Measurements from ENCODE around the gene LTK. TPM values are rescaled to one million over a fixed set of nuclear protein-coding genes. Genes with fewer than 3 reads are reported as not detected.

Gene LTK
- total and polyA plus RNA-seq, 2 of the 4 experiments (the other 2 are of a cell fraction): 0.18 to 0.62 TPM

DNA sequence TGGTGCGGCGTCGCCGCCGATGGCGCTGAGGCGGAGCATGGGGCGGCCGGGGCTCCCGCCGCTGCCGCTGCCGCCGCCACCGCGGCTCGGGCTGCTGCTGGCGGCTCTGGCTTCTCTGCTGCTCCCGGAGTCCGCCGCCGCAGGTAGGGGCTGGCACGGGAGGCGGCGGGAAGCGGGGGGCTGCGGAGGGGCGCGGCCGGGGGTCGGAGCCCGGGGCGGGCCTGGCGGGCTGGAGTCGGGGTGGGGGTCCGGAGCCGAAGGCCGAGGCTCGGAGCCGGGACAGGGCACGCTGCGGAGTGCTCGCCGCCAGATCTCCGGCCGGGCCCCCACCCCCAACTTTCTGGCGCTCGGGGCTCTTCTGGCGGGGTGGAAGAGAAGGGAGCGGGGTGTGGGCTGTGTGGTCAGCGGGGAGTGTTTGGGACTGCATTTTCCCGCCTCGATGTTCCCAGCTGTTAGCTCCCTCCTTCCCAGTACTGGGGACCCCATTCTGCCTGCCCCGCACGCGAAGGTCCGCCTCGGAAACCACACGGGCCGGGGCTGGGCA, 45.7 kb upstream of the LTK start (continued):
- TF ChIP-seq, protein P1, sequence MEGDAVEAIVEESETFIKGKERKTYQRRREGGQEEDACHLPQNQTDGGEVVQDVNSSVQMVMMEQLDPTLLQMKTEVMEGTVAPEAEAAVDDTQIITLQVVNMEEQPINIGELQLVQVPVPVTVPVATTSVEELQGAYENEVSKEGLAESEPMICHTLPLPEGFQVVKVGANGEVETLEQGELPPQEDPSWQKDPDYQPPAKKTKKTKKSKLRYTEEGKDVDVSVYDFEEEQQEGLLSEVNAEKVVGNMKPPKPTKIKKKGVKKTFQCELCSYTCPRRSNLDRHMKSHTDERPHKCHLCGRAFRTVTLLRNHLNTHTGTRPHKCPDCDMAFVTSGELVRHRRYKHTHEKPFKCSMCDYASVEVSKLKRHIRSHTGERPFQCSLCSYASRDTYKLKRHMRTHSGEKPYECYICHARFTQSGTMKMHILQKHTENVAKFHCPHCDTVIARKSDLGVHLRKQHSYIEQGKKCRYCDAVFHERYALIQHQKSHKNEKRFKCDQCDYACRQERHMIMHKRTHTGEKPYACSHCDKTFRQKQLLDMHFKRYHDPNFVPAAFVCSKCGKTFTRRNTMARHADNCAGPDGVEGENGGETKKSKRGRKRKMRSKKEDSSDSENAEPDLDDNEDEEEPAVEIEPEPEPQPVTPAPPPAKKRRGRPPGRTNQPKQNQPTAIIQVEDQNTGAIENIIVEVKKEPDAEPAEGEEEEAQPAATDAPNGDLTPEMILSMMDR (conservative IDR thresholded peaks at IDR 0.05; ENCODE audit: low read depth, low read length): no peak

All from IMR-90 (cell line).